ENCODE results near the gene RB1. TPM values are rescaled to one million over a fixed set of nuclear protein-coding genes. Genes with fewer than 3 reads are reported as not detected.

Gene RB1
- total and polyA plus RNA-seq, 8 donors = 9.3 to 53.6 (median 20.6) TPM

GRCh38 chr13:48268019-48268418 lies 35.5 kb upstream of the RB1 start:
- DNase-seq = no peak
- Histone ChIP-seq H3K9me3 (no peaks in the 10 kb centered on the region), H3K27me3 (no peaks in the 10 kb centered on the region), H3K4me3 (no peak overlapping the region), H3K36me3 (peaks cover 3 to 46% (median 43%) of the 10 kb centered on the region in 4 donors), H3K4me1 (peaks cover 0 to 10% (median 0%) of the 10 kb centered on the region in 4 donors), H3K27ac (no peak overlapping the region)
- 90 to 93% (median 92%) methylated on average over 4 of the region's 4 CpGs for WGBS, 5 donors
- intact Hi-C loops (cut with DNase I; ENCODE audit: low total_unique reads) = no loop called here
- no peak for TF ChIP-seq EP300 (IDR thresholded peaks at IDR 0.05)
- TF ChIP-seq POLR2AphosphoS5 (IDR thresholded peaks at IDR 0.05) = no peak
- no peak for TF ChIP-seq CTCF (IDR thresholded peaks at IDR 0.05)
- no peak for TF ChIP-seq POLR2A (IDR thresholded peaks at IDR 0.05)

DNA sequence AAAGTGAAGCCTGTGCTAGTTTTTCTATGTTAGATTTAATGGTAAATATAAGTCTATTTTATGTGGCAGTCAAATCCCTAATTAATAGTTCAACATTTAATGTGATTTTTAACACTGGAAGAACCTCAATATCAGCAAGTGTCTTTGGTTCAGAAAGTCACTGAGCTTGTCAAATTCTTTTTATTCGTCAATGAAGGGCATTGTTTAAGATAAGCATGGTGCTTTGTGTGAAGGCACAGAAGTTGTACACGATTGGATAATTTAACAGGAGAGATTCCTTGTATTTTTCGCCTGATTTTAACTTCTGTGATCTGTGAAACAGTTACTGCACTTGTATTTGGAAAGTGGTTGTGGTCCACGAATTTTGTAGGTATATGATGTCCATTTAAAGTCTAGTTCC lies 30.2 kb upstream of the RB1 start:
- DNase-seq = no peak
- no peak overlapping the region for H3K27ac ChIP-seq
- no peak overlapping the region for H3K4me3 ChIP-seq
- no peak for TF ChIP-seq POLR2AphosphoS5 (IDR thresholded peaks at IDR 0.05)
- no peak for TF ChIP-seq POLR2A (IDR thresholded peaks at IDR 0.05)
- no peak for TF ChIP-seq CTCF (IDR thresholded peaks at IDR 0.05)
- no peak for TF ChIP-seq EP300 (IDR thresholded peaks at IDR 0.05)
- intact Hi-C loops (cut with DNase I; ENCODE audit: low total_unique reads) = no loop called here
- peaks cover 0 to 17% (median 13%) of the 10 kb centered on the region in 4 donors for H3K36me3 ChIP-seq
- no peaks in the 10 kb centered on the region for H3K4me1 ChIP-seq
- H3K9me3 ChIP-seq = no peaks in the 10 kb centered on the region
- 80 to 85% (median 84%) methylated on average over 4 of the region's 4 CpGs for WGBS, 5 donors
- no peaks in the 10 kb centered on the region for H3K27me3 ChIP-seq

GRCh38 chr13:48275507-48275906 lies 28.0 kb upstream of the RB1 start:
- no peak for TF ChIP-seq POLR2AphosphoS5 (IDR thresholded peaks at IDR 0.05)
- TF ChIP-seq CTCF (IDR thresholded peaks at IDR 0.05) = no peak
- no peak for TF ChIP-seq EP300 (IDR thresholded peaks at IDR 0.05)
- TF ChIP-seq POLR2A (IDR thresholded peaks at IDR 0.05) = no peak
- Histone ChIP-seq H3K27ac (no peak overlapping the region), H3K4me1 (no peaks in the 10 kb centered on the region), H3K4me3 (no peak overlapping the region), H3K9me3 (no peaks in the 10 kb centered on the region), H3K27me3 (no peaks in the 10 kb centered on the region), H3K36me3 (peaks cover 0 to 8% (median 0%) of the 10 kb centered on the region in 4 donors)
- DNase-seq = no peak
- intact Hi-C loops (cut with DNase I; ENCODE audit: low total_unique reads) = no loop called here
- WGBS, 5 donors = 80 to 86% (median 85%) methylated on average over 4 of the region's 4 CpGs

DNA sequence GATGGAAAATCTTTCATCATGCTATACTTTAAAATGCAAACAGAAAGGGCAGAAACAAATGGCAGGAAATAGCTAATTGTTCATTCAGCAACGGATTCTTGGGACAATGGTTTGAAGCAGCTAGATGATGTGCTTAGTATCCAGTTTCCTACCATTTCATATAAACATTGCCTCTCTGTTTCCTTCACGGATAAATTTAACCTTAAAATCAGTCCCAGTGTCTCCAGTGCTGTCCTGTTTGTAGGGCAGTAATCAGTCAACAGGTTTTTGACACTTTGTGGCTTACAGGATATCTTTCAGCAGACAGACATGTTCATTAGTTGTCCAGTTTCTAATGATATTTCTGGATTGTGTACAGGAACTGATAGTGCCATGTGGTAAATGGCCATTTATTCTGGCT lies 24.7 kb upstream of the RB1 start:
- TF ChIP-seq CTCF (IDR thresholded peaks at IDR 0.05) = no peak
- no peak for TF ChIP-seq POLR2A (IDR thresholded peaks at IDR 0.05)
- H3K27ac ChIP-seq = no peak overlapping the region
- no peaks in the 10 kb centered on the region for H3K4me1 ChIP-seq
- intact Hi-C loops (cut with DNase I; ENCODE audit: low total_unique reads) = no loop called here
- no peak overlapping the region for H3K4me3 ChIP-seq
- no peaks in the 10 kb centered on the region for H3K27me3 ChIP-seq
- peak in 1 of 2 donors; percentile 10 for DNase-seq
- peaks cover 0 to 5% (median 0%) of the 10 kb centered on the region in 4 donors for H3K36me3 ChIP-seq
- WGBS, 5 donors = 33 to 46% (median 41%) methylated on average over 2 of the region's 2 CpGs
- no peaks in the 10 kb centered on the region for H3K9me3 ChIP-seq
